SHP77 (cell line): ENCODE measurements around the gene OR5AN1.
"Not testable (repeated sequence)": the region's sequence is repeated elsewhere in the genome, so short reads cannot be mapped to it uniquely, and the experiment has no call there.

Experiments used
- DNase-seq, 2 experiments: peaks; one replicate each; lab custom pipeline; 2025; lab: John Stamatoyannopoulos, UW

Gene OR5AN1, protein sequence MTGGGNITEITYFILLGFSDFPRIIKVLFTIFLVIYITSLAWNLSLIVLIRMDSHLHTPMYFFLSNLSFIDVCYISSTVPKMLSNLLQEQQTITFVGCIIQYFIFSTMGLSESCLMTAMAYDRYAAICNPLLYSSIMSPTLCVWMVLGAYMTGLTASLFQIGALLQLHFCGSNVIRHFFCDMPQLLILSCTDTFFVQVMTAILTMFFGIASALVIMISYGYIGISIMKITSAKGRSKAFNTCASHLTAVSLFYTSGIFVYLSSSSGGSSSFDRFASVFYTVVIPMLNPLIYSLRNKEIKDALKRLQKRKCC

DNA sequence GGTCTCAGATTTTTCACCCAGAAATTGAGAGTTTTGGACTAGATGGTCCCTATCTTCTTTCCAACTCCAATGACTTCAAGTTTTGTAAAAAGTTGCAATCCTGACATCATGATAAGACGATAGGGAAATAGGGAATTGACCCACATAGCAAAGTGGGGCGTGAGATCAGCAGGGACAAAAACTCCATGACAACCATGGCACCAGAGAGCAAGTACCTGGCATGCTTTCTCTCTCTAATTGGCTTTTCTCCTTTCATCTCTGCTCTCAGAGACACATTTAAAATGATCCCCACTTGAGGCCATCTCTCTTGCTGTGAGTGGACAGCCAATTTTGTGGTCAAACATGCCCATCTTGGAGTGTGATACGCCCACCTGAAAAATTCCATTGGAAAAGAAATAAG, at the start of gene OR5AN1:
OR5AN1 (plus strand) TSS at position 301 of the 400 bp plus-strand sequence. CDS start 5,564 bp downstream, outside the sequence.
- no peak for DNase-seq

DNA sequence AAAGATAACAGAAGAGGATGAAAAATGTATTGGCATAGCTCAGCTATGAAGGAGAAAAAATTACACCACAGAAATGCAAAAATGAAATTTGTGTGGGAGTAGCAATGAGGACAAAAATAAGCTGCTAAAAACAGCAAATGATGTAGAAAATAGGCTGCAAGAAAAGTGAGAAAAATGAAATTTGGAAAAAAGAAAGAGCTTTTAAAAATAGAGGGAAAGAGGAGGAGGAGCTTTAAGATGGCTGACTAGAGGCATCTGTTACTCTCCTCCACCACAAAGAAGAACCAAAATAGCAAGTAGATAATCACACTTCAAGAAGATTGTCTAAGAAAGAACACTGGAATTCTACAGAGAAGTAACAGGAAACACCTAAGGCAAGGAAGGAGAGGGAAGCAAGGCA, 23.7 kb upstream of the OR5AN1 start:
- DNase-seq: no peak

DNA sequence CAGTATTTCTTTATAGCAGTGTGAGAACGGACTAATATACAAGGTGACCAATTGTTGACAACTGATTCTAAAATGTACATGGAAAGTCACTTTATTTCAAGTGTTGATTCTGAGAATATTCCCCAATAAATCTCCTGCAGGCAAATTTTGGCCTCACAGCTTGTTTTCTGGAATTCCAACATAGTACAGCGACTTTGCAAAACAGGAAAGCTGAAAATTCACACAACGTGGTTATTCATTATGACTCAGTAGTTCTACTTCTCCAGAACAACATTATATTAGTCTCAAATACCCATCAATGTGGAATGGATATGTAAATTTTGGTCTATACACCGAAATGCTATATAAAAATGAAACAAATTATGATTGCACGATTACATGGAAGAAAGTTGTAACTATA, 22.5 kb upstream of the OR5AN1 start:
- DNase-seq: no peak

DNA sequence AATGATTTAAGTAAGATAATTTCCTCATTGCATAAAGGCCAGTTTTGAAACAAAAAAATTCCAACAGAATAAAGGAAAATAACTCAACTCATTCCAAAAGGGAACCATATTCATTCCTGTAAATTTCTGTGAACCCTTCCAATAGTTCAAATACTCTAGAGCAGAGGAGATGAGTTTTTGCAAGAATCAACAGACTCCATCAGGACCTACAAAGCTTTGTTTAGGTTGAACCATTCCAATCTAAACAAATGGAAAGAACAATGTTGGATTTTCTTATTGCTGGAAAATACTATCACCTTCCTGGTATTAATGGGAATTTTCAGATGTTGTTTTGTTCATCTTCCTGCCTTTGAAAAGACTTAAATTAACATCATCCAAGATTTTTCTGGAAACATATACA, 21.8 kb upstream of the OR5AN1 start:
- DNase-seq: no peak

DNA sequence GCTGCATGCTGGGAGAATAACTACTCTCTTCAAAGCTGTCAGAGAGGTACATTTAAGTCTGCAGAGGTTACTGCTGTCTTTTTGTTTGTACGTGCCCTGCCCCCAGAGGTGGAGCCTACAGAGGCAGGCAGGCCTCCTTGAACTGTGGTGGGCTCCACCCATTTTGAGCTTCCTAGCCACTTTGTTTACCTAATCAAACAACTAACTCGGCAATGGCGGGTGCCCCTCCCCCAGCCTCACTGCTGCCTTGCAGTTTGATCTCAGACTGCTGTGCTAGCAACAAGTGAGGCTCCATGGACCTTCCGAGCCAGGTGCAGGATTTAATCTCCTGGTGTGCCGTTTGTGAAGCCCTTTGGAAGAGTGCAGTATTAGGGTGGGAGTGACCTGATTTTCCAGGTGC, 9.0 kb upstream of the OR5AN1 start:
- peak in 1 of 2 experiments; percentile 1 for DNase-seq

DNA sequence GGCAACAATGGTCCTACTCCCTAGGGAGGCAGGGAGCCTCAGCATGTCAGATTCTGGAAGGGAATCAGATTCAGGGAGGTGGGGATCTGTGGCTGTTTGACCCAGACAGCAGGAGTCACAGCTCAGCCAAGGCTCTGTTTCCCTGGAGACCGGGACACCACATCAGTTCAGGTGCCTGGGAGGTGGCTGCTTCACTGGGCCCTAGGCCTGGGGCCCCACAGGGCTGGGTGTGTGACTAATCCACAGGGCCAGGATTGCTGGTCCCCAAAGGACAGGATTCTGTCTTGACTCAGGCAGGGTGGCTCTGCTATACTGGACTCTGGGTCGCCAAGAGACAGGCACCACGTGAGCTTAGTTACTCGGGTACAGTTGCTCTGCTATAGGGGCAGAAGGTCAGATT, 3.5 kb upstream of the OR5AN1 start:
- DNase-seq: no peak

DNA sequence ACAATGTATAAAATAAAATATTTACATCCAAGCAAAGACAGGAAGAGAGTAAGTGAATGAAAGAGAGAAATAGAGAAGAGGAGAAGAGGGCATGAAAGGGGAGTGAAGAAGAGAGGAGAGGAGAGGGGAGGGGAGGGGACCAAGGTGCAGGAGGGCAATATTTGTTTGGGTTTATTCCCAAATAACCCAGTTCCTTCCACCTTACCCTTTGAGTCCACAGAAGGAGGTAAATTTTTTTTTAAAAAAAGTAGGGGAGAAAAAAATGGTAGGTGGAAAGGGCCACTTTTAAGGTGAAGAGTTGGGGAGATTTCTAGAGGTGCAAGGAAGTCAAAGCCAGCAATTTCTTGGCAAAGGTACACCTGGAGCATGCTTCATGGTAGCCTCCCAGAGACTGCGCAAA, 2.1 kb upstream of the OR5AN1 start:
- no peak for DNase-seq

DNA sequence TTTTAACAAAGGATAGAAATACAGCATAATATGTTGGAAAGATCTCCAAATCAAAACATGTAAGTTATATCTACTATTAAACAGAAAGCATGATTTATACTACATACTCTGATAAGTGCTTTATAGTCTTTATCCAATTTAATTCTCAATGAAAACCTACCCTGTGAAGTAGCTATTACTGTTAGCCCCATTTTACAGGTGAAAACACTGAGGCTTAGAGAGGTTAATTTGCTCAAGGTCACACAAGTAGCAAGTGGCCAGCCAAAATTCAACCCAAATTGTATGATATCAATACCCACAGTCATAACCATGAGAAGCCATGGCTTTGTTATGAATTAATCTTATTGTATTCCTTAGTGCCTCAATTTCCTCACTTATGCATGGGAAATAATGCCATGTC, 675 bp upstream of the OR5AN1 start:
- DNase-seq: no peak

DNA sequence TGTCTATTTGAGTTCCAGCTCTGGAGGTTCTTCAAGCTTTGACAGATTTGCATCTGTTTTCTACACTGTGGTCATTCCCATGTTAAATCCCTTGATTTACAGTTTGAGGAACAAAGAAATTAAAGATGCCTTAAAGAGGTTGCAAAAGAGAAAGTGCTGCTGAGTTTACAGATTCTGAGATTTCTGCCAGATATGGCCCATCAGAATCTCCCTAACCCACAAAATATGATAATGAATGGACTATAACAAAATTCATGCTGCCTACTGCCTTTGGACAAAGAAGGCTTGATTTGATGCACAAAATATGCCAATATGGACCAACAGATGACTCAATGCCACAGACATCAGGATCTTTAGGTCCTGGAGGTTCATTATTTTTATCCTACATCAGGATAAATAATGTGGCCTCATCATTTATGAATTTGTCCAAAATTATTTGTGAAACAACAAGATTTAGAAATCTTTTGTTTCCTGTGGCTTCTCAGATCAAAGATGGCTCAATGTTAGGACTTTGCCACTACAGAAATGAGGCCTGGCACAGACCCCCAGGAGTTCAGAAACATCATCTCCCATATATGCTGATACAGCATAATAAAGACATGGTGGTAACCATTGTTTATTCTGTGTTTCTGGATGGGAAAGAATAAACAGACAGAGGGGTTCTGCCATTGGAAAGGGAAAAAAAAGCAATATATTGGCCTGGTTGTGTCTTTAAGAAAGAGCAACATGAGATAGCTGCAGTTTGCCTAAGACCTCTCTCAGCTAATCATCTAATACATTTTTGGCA, 6.7 kb downstream of the OR5AN1 start:
- no peak for DNase-seq

DNA sequence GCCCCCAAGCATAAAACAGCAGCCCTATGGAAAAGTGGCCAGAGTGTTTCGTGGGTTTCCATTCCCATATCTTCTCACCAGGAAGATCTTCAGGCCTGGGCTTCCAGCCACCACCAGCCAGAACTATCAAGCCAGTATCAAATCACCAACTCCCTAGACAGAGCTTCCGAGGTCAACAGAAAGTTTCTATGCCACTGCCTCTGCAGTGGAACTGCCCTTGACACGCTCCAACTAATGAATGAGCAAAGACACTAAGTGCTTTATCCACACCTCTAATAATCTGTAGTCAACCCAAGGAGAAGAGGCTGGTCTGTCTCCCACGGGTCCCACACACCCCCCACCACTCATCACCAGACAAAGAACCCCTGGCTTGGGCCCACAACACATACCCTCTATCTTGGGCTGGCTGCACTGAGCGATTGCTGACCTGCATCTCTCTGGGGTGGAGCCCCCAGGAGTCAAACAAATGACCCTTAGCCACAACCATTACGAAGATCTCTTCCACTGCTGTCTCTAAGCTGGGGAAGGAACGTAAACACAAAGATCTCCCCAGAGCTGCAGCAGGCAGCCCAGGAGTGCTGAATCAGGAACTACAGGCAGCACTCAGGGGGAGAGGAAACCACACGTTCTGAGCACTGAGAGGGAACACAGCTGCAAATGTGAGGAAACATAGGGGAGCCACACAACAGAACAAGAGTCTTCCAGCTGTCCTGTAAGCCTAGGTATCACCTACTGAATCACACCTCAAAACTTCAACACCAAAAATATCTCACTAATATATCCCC, 9.7 kb downstream of the OR5AN1 start:
- no peak for DNase-seq

DNA sequence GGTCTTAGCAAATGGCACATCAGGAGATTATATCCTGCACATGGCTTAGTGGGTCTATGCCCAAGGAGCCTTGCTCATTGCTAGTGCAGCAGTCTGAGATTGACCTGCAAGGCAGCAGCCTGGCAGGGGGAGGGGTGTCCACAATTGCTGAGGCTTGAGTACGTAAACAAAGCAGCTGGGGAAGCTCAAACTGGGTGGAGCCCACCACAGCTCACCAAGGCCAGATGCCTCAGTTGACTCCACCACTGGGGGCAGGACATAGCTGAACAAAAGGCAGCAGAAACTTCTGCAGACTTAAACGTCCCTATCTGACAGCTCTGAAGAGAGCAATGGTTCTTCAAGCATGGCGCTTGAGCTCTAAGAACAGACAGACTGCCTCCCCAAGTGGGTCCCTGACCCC, 13.6 kb downstream of the OR5AN1 start:
- DNase-seq: not testable (repeated sequence)

DNA sequence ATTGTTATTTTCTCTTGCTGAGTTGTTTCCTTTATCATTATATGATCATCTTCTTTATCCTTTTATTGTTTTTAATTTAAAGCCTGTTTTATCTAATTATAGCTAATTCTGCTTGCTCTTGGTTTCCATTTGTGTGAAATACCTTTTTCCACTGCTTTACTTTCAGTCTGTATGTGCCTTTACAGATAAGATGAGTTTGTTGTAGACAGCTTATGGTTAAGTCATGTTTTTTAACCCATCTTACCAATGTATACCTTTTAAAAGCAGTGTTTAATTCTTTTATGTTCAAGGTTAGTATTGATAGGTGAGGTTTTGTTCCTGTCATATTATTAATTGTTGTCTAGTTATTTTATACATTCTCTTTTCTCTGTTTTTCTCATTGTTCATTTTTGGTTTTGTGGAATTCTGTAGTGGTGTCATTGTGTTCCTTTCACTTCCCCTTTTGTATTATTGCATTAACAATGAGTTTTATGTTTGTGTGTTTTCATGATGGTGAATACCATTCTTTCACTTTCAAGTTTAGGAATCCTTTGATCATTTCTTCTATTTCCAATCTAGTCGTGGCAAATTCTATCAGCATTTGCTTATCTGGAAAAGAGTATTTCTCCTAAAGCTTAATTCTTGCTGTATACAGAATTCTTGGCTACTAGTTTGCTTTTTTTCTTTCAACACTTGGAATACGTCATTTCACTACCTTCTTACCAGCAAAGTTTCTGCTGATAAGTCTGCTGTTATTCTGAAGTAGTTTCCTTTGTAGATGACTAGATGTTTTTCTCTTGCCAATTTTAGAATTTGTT, 21.8 kb downstream of the OR5AN1 start:
- DNase-seq: no peak

DNA sequence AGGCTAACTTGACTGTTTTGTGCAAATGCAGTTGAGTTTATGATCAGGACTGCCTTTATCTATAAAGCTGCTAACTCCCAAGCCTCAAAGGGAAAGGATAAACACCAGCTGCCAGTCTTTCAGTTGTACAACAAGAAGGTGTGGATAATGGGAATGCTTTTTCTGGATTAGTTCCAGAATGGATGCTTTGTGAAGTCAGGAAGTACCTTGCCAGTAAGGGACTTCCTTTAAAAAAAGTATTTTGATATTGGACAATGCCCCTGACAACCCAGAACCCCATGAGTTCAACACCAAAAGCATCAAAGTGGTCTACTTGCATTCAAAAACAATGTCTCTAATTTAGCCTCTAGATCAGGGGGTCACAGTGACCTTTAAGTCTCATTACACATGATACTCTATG, 35.5 kb downstream of the OR5AN1 start:
- no peak for DNase-seq

DNA sequence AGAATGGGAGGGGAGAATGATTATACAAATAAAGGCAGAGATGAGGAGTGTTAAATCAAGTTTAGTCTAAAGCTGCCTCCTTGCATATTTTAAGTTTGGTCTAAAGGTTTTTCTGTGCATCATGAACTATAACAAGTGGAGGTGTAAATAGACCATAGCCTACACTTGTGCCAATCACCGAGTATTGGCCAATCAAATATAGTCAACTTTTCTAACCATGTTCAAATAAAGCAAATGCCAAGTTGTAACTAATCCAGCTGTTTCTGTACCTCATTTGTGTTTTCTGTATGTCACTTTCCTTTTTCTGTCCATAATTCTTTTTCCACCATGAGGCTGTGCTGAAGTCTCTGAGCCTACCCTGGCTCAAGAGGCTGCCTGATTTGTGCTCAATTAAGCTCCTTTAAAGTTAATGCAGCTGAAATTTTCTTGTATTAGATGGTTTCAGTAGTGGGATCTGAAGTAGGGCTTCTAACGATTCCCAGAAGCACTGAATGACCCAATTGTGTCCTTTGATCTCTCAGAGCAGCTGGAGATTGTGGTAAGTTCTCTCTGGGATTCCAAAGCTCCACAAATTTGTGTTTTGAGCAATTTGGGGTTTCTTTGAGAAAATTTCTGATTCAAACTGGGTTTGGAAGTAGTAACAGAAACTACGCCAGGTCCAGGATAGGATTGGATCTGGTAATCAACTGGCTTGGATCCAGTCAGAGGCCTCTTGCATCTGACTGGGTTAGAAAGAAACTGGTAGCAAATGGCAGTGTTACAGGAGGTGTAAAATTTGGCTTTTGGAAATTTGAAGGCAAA, 42.0 kb downstream of the OR5AN1 start:
- DNase-seq: no peak

DNA sequence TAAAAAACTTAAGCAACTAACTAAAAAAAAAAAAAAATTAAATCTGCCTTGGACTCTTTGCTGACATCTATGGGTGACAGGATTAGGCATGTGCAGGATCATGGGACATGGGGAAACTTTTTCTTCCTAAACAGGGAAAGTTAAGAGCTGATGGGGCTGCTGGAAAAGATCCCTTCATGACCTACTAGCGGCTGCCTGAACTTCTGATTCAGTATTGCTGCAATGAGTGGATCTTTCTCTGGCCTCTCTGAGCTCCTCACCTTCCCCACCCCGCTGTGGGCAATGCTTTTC, 42.5 kb downstream of the OR5AN1 start:
- DNase-seq: no peak

DNA sequence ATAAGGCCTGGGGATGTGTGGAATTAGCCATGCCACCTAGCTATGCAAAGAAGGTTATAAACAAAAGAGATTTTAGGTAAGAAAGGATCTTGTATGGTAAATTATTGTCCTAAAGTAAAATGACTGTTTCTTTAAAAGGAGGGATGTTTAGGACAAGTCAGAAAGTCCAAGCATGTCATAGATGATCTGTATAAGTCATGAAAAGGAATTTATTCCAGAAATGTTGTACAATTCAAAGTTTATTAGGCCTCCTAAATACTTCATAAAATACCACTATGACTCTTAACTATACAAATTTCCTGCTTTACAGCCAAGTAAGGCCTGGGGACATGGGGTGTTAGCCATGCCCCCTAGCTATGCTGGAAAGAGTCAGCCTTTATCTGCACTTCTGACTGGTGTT, 44.9 kb downstream of the OR5AN1 start:
- DNase-seq: no peak

DNA sequence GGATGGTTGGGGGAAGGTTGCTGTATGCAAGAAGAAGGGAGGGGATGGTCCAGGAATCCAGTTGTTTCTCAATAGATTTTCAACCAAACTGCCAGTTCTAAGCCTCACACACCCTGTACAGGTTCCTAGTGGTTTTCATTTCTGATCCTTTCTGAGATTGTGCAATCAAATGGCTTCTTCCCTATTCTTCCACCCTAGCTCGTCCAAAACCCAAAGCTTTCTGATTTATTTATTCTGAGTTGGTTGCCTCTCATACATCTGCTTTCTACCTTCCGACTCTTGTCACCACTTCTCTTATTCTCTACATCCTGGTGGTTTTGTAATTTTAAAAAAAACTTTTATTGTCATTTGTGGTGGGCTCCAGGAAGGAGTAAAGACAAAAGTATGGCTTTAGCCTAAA, 55.0 kb downstream of the OR5AN1 start:
- no peak for DNase-seq

DNA sequence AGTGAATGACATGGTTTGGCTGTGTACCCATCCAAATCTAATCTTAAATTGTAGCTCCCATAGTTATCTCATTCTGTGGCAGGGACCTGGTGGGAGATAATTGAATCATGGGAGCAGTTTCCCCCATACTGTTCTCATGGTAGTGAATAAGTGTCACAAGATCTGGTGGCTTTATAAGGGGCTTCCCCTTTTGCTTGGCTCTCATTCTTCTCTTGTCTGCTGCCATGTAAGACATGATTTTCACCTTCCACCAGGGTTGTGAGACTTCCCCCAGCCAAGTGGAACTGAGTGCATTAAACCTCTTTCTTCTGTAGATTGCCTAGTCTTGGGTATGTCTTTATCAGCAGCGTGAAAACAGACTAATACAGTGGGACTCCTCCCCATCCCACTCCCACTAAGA, 56.4 kb downstream of the OR5AN1 start:
- no peak for DNase-seq

DNA sequence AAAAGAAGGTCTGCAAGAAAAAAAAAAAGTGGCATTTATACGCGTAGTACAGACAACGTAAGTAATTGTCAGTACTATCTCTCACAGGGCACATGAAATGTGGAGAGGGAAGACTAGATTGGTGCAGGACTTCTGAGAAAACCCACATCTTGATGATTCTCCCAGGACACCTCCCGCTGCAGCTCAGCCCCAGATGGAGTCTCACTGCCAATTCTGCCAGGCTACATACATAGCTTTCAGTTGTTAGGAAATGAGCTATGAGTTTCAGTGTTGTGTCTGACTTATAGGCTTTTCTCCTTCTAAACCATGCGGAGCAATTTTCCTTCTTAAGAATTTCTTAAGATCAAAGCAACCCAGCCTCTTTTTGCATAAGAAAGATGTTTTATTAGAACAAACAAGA, 57.9 kb downstream of the OR5AN1 start:
- DNase-seq: no peak

DNA sequence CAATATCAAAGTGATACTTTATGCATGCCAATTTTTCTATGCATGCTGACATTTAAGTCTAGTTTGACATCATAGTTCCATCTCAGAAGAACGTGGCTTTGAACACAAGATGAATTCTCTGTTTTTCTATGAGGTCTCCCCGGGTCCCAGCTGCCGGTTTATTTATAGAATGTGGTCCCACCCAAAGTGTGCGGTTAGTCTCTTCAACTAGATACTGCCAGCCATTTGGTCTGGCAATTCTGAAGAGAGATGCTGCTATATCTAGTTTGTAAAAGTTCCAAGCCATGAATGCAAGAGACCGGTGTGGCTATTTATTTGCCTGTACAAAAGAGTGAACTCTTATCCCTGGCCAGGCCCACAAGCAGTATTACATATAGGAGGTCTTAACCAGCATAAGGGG, 58.3 kb downstream of the OR5AN1 start:
- no peak for DNase-seq

DNA sequence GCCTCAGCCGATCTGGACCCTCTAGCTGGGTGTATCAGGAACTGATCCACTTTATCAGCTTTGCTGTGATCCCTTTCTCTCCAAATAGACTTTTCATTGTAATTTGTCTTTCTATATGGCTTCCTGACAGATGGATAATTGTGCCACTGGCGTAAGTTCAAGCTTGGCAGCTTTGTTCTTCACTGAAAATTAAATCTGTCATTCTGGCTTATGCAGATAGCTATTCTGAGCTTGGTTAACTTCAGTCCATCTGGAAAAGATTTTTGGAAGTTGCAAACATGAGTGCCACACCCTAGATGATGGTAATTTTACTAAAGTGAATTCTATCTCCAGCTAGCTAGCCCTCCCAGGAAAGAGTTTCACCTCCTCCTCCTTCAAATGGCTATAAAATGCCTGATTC, 59.5 kb downstream of the OR5AN1 start:
- no peak for DNase-seq
